ENCODE results near the gene FSTL3. TPM values are rescaled to one million over a fixed set of nuclear protein-coding genes. Genes with fewer than 3 reads are reported as not detected.

The FSTL3 gene
- total RNA-seq, 2 donors from 2014 or later = 72.4 to 236 TPM

GRCh38 chr19:723247-723646 lies 47.1 kb downstream of the FSTL3 start:
- 70 to 71% methylated on average over 11 to 13 of the region's 13 CpGs for WGBS, 2 donors
- no peak overlapping the region for H3K4me3 ChIP-seq
- peaks cover 0 to 7% of the 10 kb centered on the region in 2 donors for H3K27me3 ChIP-seq
- peaks cover 11% of the 10 kb centered on the region for H3K4me1 ChIP-seq
- DNase-seq (no peak), ATAC-seq (no peak)
- no peaks in the 10 kb centered on the region for H3K9me3 ChIP-seq
- no peak for TF ChIP-seq CTCF (IDR thresholded peaks at IDR 0.05)
- TF ChIP-seq POLR2A (IDR thresholded peaks at IDR 0.05) = no peak
- no peak overlapping the region for H3K27ac ChIP-seq
- H3K36me3 ChIP-seq (replicated peaks in 1 of 2; ENCODE audit: insufficient read depth in 1 of 2, low read depth in 2 of 2) = no peaks in the 10 kb centered on the region
- intact Hi-C loops (cut with DNase I) = no loop called here

GRCh38 chr19:723714-724113 lies 47.5 kb downstream of the FSTL3 start:
- Histone ChIP-seq H3K4me3 (no peak overlapping the region), H3K27me3 (peaks cover 0 to 7% of the 10 kb centered on the region in 2 donors), H3K36me3 (replicated peaks in 1 of 2; ENCODE audit: insufficient read depth in 1 of 2, low read depth in 2 of 2) (no peaks in the 10 kb centered on the region), H3K4me1 (peaks cover 11% of the 10 kb centered on the region), H3K27ac (no peak overlapping the region), H3K9me3 (no peaks in the 10 kb centered on the region)
- 77 to 83% methylated on average over 16 to 18 of the region's 18 CpGs for WGBS, 2 donors
- no peak for ATAC-seq
- intact Hi-C loops (cut with DNase I) = no loop called here
- no peak for DNase-seq
- no peak for TF ChIP-seq POLR2A (IDR thresholded peaks at IDR 0.05)
- no peak for TF ChIP-seq CTCF (IDR thresholded peaks at IDR 0.05)

- H3K9me3 ChIP-seq = no peaks in the 10 kb centered on the region
- TF ChIP-seq CTCF (IDR thresholded peaks at IDR 0.05) (no peak), POLR2A (IDR thresholded peaks at IDR 0.05) (no peak)
- intact Hi-C loops (cut with DNase I) = no loop called here
- H3K4me1 ChIP-seq = no peaks in the 10 kb centered on the region
- WGBS, 2 donors = 63 to 66% methylated on average over 4 to 8 of the region's 13 CpGs
- no peak for ATAC-seq
- no peak for DNase-seq
- H3K27ac ChIP-seq = no peak overlapping the region
- H3K27me3 ChIP-seq = peaks cover 0 to 7% of the 10 kb centered on the region in 2 donors
- no peak overlapping the region for H3K4me3 ChIP-seq
- no peaks in the 10 kb centered on the region for H3K36me3 ChIP-seq (replicated peaks in 1 of 2; ENCODE audit: insufficient read depth in 1 of 2, low read depth in 2 of 2)
Observed at GRCh38 chr19:725461-726089, 49.4 kb downstream of the FSTL3 start.

GRCh38 chr19:726993-727956 lies 51.1 kb downstream of the FSTL3 start:
- Histone ChIP-seq H3K4me1 (no peaks in the 10 kb centered on the region), H3K4me3 (no peak overlapping the region), H3K9me3 (no peaks in the 10 kb centered on the region), H3K27me3 (peaks cover 0 to 7% of the 10 kb centered on the region in 2 donors), H3K27ac (peak overlapping the region in 2 of 4 donors; percentile 49 to 55), H3K36me3 (replicated peaks in 1 of 2; ENCODE audit: insufficient read depth in 1 of 2, low read depth in 2 of 2) (no peaks in the 10 kb centered on the region)
- TF ChIP-seq POLR2A (IDR thresholded peaks at IDR 0.05) (no peak), CTCF (IDR thresholded peaks at IDR 0.05) (no peak)
- DNase-seq = no peak
- ATAC-seq = peak; percentile 15
- WGBS, 2 donors = 73 to 78% methylated on average over 31 to 33 of the region's 43 CpGs
- intact Hi-C loops (cut with DNase I) = no loop called here
